Erythroblast (primary cell): ENCODE data around the gene ARMH2.

Experiments
- GATA1 ChIP-seq: IDR thresholded peaks from 2 replicates; pipeline ENCODE4 v1.6.1; 2011; ENCODE audit warnings: low read depth, mild to moderate bottlenecking, control low read depth, low read length, moderate library complexity
- POLR2A ChIP-seq: IDR thresholded peaks from 2 replicates; pipeline ENCODE4 v1.6.1; 2011; ENCODE audit warnings: mild to moderate bottlenecking, low read length

DNA sequence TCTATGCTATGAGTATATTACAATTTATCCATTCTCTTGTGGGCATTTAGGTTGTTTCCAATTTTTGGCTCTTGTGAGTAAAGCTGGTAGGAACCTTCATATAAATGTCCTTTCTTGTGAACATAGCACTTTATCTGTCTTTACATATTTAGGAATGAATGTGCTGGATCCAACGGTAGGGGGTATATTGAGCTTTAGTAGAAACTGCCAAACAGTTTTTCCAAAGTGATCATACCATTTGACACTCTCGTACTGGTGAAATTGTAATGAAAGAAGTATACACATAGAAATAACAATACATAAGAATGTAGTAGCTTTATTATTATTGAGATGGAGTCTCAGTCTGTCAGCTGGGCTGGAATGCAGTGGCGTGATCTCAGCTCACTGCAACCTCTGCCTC lies 30.9 kb upstream of the ARMH2 start:
- TF ChIP-seq POLR2A (no peak), GATA1 (no peak)
